Measurements from ENCODE around the gene ARNT2.

The ARNT2 gene

GRCh38 chr15:80405970-80406369 lies 1.8 kb downstream of the ARNT2 start:
- peaks cover 18% of the 10 kb centered on the region for H3K27me3 ChIP-seq (replicated peaks)
- no peak for DNase-seq
- in situ Hi-C loops (cut with HindIII; ENCODE audit: low pct_ligation_motif_present, low sequenced_read_pairs) = no loop called here
- no peaks in the 10 kb centered on the region for H3K36me3 ChIP-seq (replicated peaks)
- H3K4me3 ChIP-seq (ENCODE audit: low read depth, low read length) = no peak overlapping the region
- no peak for TF ChIP-seq CTCF (IDR thresholded peaks at IDR 0.05; ENCODE audit: low read depth, low read length, missing control alignments)
- H3K27ac ChIP-seq = no peak overlapping the region

- no peak for DNase-seq
- Histone ChIP-seq H3K27ac (no peak overlapping the region), H3K27me3 (replicated peaks) (no peaks in the 10 kb centered on the region), H3K36me3 (replicated peaks) (no peaks in the 10 kb centered on the region), H3K4me3 (ENCODE audit: low read depth, low read length) (no peak overlapping the region)
- TF ChIP-seq CTCF (IDR thresholded peaks at IDR 0.05; ENCODE audit: low read depth, low read length, missing control alignments) = no peak
- in situ Hi-C loops (cut with HindIII; ENCODE audit: low pct_ligation_motif_present, low sequenced_read_pairs) = no loop called here
Observed at GRCh38 chr15:80411788-80412288, 7.7 kb downstream of the ARNT2 start.

- no peaks in the 10 kb centered on the region for H3K27me3 ChIP-seq (replicated peaks)
- no peak for TF ChIP-seq CTCF (IDR thresholded peaks at IDR 0.05; ENCODE audit: low read depth, low read length, missing control alignments)
- H3K36me3 ChIP-seq (replicated peaks) = no peaks in the 10 kb centered on the region
- no peak for DNase-seq
- no peak overlapping the region for H3K27ac ChIP-seq
- H3K4me3 ChIP-seq (ENCODE audit: low read depth, low read length) = no peak overlapping the region
- in situ Hi-C loops (cut with HindIII; ENCODE audit: low pct_ligation_motif_present, low sequenced_read_pairs) = no loop called here
Observed at GRCh38 chr15:80414546-80415357, 10.6 kb downstream of the ARNT2 start.

- no peak overlapping the region for H3K4me3 ChIP-seq (ENCODE audit: low read depth, low read length)
- no peak for TF ChIP-seq CTCF (IDR thresholded peaks at IDR 0.05; ENCODE audit: low read depth, low read length, missing control alignments)
- no peaks in the 10 kb centered on the region for H3K27me3 ChIP-seq (replicated peaks)
- no peak for DNase-seq
- in situ Hi-C loops (cut with HindIII; ENCODE audit: low pct_ligation_motif_present, low sequenced_read_pairs) = no loop called here
- no peak overlapping the region for H3K27ac ChIP-seq
- no peaks in the 10 kb centered on the region for H3K36me3 ChIP-seq (replicated peaks)
Observed at GRCh38 chr15:80415358-80415670, 11.1 kb downstream of the ARNT2 start.

- Histone ChIP-seq H3K4me3 (ENCODE audit: low read depth, low read length) (no peak overlapping the region), H3K27me3 (replicated peaks) (no peaks in the 10 kb centered on the region), H3K36me3 (replicated peaks) (no peaks in the 10 kb centered on the region), H3K27ac (no peak overlapping the region)
- DNase-seq = no peak
- in situ Hi-C loops (cut with HindIII; ENCODE audit: low pct_ligation_motif_present, low sequenced_read_pairs) = no loop called here
- no peak for TF ChIP-seq CTCF (IDR thresholded peaks at IDR 0.05; ENCODE audit: low read depth, low read length, missing control alignments)
Observed at GRCh38 chr15:80416702-80417101, 12.5 kb downstream of the ARNT2 start.
